GM12878 (cell line): ENCODE data around the gene NOD2.

Experiments used
- NFYA ChIP-seq: IDR thresholded peaks from 2 replicates; pipeline ENCODE4 v1.6.1; 2011; ENCODE audit warnings: low read depth, mild to moderate bottlenecking, low read length, improper control_type of control experiment, borderline replicate concordance
- SUZ12 ChIP-seq: fragments of 200-600 bp; sonication (generic); IDR thresholded peaks from one replicate; pipeline ENCODE4 v1.6.1; 2018; ENCODE audit warnings: antibody characterized with exemption, mild to moderate bottlenecking; ENCODE audit not compliant: unreplicated experiment
- TF ChIP-seq, protein P1 (sequence below): fragments of 150-350 bp; IDR thresholded peaks from 2 replicates; pipeline ENCODE4 v1.6.1; 2016; ENCODE audit warnings: low read depth, low read length

GRCh38 chr16:50781518-50781917 lies 88.1 kb downstream of the NOD2 start:
- TF ChIP-seq SUZ12 = no peak
- TF ChIP-seq, protein P1, sequence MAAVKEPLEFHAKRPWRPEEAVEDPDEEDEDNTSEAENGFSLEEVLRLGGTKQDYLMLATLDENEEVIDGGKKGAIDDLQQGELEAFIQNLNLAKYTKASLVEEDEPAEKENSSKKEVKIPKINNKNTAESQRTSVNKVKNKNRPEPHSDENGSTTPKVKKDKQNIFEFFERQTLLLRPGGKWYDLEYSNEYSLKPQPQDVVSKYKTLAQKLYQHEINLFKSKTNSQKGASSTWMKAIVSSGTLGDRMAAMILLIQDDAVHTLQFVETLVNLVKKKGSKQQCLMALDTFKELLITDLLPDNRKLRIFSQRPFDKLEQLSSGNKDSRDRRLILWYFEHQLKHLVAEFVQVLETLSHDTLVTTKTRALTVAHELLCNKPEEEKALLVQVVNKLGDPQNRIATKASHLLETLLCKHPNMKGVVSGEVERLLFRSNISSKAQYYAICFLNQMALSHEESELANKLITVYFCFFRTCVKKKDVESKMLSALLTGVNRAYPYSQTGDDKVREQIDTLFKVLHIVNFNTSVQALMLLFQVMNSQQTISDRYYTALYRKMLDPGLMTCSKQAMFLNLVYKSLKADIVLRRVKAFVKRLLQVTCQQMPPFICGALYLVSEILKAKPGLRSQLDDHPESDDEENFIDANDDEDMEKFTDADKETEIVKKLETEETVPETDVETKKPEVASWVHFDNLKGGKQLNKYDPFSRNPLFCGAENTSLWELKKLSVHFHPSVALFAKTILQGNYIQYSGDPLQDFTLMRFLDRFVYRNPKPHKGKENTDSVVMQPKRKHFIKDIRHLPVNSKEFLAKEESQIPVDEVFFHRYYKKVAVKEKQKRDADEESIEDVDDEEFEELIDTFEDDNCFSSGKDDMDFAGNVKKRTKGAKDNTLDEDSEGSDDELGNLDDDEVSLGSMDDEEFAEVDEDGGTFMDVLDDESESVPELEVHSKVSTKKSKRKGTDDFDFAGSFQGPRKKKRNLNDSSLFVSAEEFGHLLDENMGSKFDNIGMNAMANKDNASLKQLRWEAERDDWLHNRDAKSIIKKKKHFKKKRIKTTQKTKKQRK = no peak
- TF ChIP-seq NFYA = no peak
